Stimulated activated CD8-positive, alpha-beta memory T cell treated with anti-CD3 and anti-CD28 coated beads, Interleukin-2, amount 100 ng/mL, for 48 hours (primary cell): ENCODE measurements around the gene COL6A1.
"Not testable (repeated sequence)": the region's sequence is repeated elsewhere in the genome, so short reads cannot be mapped to it uniquely, and the experiment has no call there.

Source experiments
- DNase-seq, 2 donors: peaks; one replicate each; pipeline ENCODE4 v3.0.0-alpha.2; 2020; ENCODE audit warnings: low read depth in 2 of 2

Gene COL6A1

DNA sequence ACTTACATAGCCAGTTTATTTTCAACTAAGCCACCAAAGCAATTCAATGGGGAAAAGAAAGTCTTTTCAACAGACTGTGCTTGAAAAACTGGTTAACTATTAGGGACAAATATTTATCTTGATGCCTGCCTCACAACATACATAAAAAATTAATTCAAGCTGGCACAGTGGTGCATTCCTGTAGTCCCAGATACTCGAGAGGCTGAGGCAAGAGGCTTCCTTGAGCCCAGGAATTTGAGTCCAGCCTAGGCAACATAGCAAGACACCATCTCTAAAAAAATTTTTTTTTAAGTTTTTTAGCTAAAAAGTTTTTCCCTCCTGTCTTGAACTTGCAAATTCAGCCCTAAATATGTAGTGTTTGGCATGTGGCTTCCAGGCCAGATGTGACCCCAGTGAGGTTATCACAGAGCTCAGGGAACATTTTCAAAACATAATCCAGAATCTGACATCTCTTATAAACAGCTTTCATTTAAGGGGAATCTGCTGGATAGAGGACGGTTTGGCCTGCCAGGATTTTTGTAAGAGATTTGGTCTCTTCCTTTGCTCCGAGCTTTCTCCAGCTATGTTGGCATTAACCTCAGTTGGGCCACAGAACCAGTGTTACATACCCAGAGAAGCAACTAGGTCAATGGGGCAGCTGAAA, 46.4 kb downstream of the COL6A1 start:
- no peak for DNase-seq

DNA sequence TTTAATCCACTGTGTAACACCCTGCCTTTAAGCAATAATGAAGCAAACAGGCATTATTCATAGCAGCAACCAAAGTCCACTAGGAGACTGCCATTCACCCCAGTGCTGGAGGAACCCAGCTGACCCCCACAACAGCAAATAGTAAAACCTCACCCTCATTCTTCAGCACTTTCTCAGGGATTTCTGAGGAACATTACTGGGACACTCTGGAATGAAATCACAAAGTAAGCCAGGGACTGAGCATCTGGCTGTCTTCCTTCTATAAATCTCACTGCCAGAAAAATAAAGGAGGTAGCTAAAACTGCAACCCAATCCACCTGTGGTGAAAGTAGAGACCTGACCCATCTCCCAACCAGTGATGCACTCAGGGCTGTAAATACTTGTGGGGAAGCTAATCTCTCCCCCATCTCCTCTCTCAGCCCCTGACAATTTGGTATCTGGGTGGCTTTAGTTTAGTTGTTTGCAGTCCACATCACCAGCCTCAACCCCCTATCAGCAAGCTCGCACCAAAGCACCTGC, 47.1 kb downstream of the COL6A1 start:
- no peak for DNase-seq

DNA sequence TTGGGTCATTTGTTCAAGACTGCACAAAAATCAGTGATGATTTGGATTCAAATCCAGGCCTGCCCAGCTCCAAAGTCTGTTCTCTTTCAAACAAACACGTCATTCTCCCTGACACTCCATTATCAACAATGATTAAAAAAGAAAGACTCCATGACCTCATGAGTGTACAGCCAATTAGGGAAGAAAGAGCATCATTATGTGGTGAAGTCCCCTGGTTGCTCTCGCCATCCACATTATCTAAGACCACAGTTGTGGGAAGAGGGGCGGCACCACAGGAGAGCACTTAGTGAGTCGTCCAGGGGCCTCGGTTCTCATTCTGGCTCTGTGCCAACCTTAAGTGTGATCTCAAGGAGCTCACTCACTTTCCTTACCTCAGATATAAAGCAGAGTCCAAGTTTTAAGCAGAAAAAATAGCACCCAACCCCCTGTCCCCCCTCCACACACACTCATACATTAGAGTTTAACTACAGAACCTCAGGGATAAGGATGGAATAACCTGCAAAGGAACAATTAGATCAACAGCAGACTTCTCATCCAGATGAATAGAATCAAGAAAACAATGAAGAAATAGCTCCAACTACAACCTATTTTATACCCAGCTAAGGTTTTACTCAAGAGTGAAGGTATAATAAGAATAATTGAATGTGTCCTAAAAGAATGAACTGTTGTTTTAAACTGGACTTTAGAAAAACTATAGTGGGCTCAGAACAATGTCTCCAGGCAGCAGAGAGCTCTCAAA, 47.8 kb downstream of the COL6A1 start:
- no peak for DNase-seq

DNA sequence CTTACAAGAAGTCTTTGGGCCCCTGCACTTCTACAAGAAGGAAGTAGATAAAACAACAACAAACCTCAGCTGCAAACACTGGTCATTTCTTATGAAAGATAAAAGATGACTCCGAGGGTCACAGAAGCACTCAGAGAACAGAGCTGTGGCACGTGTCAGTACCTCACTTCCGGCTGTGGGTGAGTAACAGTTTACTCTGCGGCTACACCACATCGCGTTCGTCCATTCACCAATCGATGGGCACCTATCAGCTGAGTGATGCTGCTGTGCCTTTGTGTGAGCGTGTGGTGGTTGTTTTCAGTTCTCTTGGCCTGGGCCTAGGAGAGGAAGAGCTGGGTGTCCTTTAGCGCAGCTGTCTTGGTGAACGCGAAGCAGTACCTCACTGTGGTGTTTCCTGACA, 49.9 kb downstream of the COL6A1 start:
- no peak for DNase-seq

DNA sequence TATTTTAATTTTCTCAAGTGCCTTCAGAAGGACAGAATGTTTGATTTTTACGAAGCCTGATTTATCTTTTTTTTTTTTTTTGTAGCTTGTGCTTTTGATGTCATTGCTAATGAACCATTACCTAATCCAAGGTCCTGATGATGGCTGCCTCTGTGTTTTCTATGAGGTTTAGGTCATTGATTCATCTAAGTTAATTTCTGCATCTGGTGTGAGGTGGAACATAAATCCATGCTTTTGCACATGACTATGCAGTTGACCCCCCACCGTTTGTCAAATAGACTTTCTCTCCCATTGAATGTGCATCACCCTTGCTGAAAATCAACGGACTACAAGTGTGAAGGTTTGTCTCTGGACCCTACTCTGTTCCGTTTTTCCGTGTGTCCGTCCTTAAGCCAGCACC, 50.5 kb downstream of the COL6A1 start:
- no peak for DNase-seq

DNA sequence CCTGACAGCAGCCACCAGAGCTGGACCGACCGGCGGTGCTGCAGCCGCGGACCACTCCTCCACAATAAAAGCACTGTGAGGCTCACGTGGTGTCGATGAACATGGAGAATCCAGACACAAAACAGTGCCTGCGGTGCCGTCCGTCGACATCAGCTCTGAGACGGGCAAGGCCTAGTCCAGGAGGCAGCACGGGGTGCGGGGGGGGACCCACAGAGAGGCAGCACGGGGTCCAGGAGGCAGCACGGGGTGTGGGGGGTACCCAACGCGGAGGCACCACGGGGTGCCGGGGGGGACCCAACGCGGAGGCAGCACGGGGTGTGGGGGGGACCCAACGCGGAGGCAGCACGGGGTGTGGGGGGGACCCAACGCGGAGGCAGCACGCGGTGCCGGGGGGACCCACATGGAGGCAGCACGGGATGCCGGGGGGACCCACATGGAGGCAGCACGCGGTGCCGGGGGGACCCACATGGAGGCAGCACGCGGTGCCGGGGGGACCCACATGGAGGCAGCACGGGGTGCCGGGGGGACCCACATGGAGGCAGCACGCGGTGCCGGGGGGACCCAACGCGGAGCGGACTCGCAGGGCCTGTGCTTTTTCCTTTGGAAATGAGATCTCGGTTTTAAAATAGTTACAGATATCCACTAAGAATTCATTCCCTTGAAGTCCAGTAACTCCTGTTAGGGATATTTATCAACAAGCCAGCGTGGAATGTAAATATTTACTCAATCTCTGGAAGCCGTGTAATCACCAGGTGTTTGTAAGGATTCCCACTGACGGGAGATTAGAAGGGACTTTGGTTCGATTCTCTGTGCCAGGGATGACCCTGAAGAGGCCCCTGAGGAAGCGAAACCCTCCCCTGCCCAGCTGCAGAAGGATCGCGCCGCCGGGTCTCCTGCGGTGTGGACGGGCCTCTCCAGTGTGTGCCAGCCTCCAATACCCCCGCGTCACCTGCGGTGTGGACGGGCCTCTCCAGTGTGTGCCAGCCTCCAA, 52.1 kb downstream of the COL6A1 start:
- DNase-seq = no peak

DNA sequence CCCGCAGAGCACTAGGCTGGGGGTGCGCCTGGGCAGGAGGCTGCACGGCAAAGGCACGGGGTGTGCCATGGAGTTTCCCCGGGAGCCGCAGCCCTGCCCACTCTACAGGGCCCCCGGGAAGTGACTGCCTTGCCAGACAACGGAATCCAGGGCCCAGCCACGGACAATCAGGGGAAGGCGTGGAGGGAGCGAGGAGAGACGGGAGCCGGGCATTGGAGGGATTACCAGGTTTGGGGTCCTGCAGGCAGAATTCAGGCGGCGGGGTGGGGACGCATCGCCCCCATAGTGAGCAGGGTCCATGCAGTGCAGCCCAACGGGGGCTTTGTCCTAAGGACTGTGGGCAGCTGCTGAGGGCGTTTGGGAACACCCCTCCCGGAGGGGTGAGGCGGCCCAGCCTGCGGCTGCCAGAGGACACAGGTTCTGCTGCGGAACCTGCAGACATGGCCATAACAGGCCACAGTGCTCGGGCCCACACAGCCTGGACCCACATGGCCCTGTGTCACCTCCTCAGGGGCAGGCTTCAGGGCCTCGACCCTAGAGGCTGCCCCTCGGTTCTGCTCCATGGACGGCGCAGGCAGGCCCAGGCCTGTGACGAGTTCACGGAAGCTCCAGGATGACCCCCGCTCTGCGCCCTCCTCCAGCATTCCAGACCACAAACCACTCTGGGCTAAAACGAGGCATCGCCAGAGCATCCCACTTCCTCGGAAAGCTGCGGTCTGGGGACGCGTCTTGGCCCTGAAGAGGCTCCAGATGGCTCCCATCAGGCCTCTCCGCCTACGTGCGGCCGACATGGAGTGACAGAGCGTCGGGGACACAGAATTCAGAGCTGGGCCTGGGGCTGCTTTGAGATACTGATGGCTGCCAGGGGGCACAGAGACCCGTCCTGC, 54.5 kb downstream of the COL6A1 start:
- DNase-seq = no peak

DNA sequence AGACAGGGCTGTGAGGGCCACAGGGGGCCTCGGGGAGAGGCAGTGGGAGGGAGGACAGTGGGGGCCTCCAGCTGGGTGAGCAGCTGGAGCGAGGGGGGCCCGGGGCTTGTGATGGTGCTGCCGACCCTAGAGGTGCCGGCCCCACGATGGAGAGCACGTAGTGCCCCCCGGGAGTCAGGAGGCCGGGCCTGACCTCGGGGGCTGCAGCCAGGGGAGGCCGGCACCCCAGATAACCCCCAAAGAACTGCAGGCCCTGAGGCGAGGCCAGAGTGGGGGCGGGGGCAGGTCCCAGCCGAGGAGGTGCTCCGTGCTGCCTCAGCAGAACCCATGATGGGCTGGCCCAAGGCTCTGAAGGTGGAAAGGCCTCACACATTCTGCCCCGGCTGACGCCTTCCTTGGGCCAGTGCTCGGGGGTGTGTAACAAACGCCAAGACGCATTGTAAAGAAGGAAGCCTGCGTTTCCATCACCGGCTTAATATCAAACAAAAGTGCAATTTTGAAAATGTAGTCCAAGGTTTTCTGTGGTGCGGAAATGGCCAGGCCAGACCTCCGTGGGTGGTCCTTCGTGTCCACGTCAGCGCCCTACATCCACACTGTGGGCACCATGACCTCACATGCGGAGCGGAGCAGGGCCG, 55.2 kb downstream of the COL6A1 start:
- DNase-seq = no peak

DNA sequence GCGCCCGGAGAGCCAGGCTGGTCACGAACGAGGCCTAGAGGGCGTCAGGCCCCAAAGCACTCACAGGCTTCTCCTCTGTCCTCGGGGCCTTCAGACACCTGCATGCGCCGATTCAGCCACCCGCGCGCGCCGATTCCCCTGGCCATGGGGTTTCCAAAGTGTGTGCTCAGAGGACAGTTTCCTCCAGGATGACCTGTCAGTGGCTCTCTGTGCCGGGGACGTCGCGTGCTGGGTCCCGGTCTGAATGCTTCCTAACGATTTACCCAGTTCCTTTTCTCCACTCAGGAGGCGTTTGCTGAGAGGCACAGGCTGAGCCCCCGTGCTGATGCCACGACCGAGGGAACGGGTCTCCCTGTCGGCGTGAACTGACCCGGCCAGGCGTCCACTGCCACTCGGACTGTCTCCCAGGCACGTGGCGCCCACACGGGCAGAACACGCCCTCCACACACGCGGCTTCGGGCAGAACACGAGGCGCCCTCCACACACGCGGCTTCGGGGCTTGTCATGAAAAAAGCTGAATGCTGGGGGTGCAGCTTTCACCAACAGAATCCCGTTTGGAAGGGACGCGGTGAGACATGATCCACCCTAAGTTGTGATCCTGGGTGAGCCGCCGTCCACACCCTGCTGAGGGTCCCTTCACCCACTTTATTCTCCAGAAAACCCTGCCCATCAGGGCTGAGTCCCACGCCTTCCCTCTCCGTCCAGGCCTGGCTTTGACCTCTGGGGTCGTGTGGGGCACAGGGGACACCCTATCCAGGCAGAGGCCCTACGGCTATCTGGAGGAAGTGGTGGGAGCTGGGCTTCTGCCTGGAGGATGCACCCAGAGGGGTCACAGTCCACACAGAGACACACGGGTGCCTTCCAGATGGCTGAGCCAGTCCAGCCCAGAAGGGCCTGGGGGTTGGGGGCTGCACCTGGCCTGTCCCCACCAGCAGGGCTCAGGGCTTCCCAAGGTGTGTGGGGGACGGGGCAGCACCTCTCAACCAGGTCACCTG, 56.1 kb downstream of the COL6A1 start:
- no peak for DNase-seq

DNA sequence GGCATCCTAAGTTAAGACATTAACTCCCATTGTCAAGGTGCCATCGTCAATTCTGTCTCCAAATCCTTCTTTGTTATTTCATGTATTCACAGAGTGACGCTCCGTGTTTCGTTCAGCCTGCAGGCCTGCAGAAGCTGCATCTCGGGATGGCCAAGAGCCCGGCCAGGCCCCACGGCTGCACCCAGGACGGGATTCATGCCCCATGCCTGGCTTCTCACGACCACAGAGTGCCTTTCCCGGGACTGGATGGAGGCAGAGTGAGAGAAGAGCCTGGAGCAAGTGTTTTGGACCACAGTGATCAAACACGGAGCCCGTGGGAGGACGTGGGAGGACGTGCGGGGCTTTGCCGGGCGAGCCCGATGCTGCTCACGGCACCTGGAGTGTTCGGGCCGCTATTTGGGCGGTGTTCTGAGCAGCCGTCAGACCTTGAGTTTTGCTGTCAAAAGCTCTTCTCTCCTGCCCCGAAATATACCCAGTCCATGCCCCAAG, 56.8 kb downstream of the COL6A1 start:
- no peak for DNase-seq

DNA sequence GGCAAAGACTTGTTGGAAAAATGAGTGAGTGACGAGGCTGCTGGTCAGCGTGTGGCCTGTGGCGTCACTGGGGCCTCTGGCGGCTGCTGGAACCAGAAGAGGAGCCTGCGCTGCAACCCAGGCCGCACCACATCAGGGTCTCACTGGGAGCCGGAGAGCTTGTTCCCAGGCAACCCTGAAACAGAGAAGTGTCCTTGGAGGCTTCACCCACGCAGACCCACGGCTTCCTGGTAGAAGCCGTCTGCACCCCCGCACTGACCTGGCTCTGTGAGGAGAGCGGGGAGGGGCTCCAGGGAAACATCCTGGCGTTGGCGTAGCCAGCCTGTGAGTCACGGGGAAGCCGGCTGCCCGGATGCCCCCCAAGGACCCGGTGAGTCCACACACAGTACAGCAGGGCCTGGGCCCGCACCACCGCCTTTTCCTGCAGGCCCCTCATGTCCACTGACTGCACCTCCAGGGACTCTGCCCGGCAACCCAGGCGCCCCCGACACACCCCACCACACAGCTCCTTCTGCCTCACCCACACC, 57.4 kb downstream of the COL6A1 start:
- no peak for DNase-seq

DNA sequence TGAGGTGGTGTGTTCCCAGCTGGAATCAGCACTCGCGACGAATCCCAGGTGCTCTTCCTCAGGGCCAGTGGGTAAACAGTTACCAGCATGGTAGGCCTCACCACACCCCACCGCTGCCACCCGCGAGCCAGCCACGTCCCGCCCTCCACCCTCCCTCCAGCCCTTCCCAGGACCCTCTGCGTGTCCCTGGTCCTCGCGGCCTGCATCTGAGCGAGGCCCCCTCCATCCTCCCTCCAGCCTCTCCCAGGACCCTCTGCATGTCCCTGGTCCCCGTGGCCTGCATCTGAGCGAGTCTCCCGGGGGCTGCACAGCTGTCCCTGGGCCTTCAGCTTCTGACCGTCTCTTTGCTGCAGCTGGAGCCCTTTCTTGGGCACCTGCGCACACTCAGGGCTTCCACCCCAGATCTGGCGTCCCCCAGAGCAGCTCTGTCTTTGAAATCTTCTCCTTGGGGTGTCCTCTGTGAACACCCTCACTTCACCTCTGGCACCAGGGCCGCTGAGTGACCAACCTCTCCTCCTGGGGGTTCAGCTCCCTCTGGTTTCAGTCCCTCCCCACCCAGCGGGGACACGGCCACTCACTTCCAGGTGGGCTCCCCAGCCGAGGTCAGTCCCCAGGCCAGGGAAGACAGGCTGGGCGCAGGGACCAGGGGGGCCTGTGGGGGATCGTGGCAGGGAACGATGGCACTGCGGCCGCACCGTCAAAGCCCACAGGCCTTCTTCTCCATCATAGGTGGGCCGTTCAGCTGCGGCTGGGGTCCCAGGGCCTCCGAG, 58.5 kb downstream of the COL6A1 start:
- DNase-seq = no peak

DNA sequence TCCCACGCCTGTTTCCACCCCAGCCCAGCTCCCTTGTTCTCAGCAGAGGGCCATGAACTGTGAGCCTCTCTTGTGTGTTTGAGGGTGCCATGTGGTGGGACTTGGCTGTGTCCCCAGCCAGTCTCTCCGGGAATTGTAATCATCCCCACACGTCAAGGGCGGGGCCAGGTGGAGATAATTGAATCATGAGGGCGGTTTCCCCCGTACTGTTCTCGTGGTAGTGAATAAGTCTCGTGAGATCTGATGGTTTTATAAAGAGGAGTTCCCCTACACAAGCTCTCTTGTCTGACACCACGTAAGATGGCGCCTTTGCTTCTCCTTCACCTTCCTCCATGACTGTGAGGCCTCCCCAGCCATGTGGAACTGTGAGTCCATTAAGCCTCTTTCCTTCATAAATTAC, 59.1 kb downstream of the COL6A1 start:
- no peak for DNase-seq

DNA sequence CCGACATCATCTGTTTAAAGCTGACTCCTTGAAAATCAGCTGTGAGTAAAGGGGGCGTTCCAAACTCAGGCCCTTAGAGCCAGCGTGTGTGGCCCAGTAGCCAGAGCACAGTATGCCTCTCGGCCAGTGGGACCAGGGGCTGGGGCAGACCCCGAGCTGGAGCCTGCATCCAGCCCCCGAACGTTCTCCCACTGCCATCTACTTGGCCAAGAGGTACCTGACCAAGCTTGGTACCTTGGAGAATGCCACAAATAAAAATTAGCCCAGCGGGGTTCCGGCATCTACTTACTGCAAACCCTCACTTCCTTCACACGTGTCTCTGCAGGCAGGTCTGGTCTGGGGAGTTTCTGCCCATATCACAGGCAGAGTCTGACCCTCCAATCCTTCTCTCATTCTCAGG, 59.6 kb downstream of the COL6A1 start:
- no peak for DNase-seq

DNA sequence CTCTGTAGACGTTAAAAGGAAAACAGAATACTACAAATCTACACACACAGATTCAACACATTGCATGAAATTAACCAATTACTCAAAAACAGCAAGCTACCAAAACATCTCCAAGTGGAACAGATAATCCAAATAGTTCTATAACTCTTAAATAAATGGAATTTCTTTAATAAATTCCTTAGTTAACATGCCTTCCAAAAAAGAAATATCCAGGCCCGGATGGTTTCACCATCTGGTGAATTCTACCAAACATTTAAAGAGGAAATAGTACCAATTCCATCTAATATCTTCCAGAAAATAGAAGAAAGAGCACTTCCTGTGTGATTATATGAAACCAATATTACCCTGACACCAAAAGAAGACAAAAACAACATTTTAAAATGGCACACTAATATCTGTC, 63.6 kb downstream of the COL6A1 start:
- DNase-seq = no peak

DNA sequence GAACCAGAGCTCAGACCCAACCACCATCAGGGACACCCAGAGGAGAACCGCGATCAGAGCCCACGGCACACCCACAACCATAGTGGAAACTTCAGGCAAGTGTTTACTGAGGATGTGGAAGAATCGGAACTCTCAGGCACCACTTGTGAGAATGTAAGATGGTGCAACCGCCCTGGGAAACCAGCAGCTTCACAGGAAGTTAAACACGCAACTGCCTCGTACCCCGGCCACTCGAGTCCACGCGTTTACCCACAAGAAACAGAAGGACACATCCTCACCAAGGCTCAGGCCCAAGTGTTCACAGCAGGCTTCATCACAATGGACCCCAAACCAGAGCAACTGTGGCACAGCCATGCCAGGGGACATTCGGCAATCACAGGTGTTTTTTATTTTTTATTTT, 64.9 kb downstream of the COL6A1 start:
- no peak for DNase-seq

DNA sequence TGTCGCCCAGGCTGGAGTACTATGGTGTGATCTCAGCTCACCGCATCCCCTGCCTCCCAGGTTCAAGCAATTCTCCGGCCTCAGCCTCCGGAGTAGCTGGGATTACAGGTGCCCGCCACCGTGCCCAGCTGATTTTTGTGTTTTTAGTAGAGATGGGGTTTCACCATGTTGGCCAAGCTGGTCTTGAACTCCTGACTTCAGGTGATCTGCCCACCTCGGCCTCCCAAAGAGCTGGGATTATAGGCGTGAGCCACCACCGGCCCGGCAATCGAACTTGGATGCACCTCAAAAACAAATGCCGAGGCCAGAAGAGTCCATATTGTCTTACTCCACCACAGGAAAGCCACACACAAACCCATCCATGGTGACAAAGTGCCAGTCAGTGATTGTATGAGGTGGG, 65.3 kb downstream of the COL6A1 start:
- not testable (repeated sequence) for DNase-seq
